Measurements from ENCODE around the gene BIN1.
A peak's percentile ranks its signal among the peaks of the same experiment; 100 is the strongest.

The BIN1 gene

GRCh38 chr2:127052057-127052770, 54.7 kb downstream of the BIN1 start:
- Mint-ChIP-seq H3K36me3 (ENCODE audit: low read depth) (peaks cover 6% of the 10 kb centered on the region), H3K4me1 (peaks cover 15% of the 10 kb centered on the region), H3K27me3 (ENCODE audit: low read depth) (no peaks in the 10 kb centered on the region), H3K4me3 (no peak overlapping the region), H3K27ac (peak overlapping the region in 2 of 3 experiments; percentile 33 to 66), H3K9me3 (no peaks in the 10 kb centered on the region)
- TF ChIP-seq CTCF (IDR thresholded peaks at IDR 0.05; ENCODE audit: unreplicated experiment in 3 of 3): no peak

- Mint-ChIP-seq H3K4me1 (peaks cover 18% of the 10 kb centered on the region), H3K27me3 (ENCODE audit: low read depth) (no peaks in the 10 kb centered on the region), H3K27ac (no peak overlapping the region), H3K4me3 (no peak overlapping the region), H3K36me3 (ENCODE audit: low read depth) (peaks cover 7% of the 10 kb centered on the region), H3K9me3 (no peaks in the 10 kb centered on the region)
- TF ChIP-seq CTCF (IDR thresholded peaks at IDR 0.05; ENCODE audit: unreplicated experiment in 3 of 3): no peak
Observed at GRCh38 chr2:127051116-127052056, 55.6 kb downstream of the BIN1 start.

- Mint-ChIP-seq H3K9me3 (no peaks in the 10 kb centered on the region), H3K27ac (peak overlapping the region in 1 of 3 experiments; percentile 51), H3K4me3 (no peak overlapping the region), H3K4me1 (peaks cover 24% of the 10 kb centered on the region), H3K36me3 (ENCODE audit: low read depth) (peaks cover 7% of the 10 kb centered on the region), H3K27me3 (ENCODE audit: low read depth) (no peaks in the 10 kb centered on the region)
- no peak for TF ChIP-seq CTCF (IDR thresholded peaks at IDR 0.05; ENCODE audit: unreplicated experiment in 3 of 3)
Observed at GRCh38 chr2:127050803-127051115, 56.2 kb downstream of the BIN1 start.

- Mint-ChIP-seq H3K4me1 (peaks cover 26% of the 10 kb centered on the region), H3K9me3 (no peaks in the 10 kb centered on the region), H3K36me3 (ENCODE audit: low read depth) (peaks cover 7% of the 10 kb centered on the region), H3K27me3 (ENCODE audit: low read depth) (no peaks in the 10 kb centered on the region), H3K27ac (peak overlapping the region; percentile 51 to 78 (median 62)), H3K4me3 (no peak overlapping the region)
- peak; percentile 96 to 97 (median 96) for TF ChIP-seq CTCF (IDR thresholded peaks at IDR 0.05; ENCODE audit: unreplicated experiment in 3 of 3)
Observed at GRCh38 chr2:127049927-127050802, 56.8 kb downstream of the BIN1 start.

- peaks cover 7% of the 10 kb centered on the region for H3K36me3 Mint-ChIP-seq (ENCODE audit: low read depth)
- peak overlapping the region in 2 of 3 experiments; percentile 31 to 51 for H3K27ac Mint-ChIP-seq
- no peak overlapping the region for H3K4me3 Mint-ChIP-seq
- H3K4me1 Mint-ChIP-seq: peaks cover 26% of the 10 kb centered on the region
- H3K27me3 Mint-ChIP-seq (ENCODE audit: low read depth): no peaks in the 10 kb centered on the region
- no peaks in the 10 kb centered on the region for H3K9me3 Mint-ChIP-seq
- TF ChIP-seq CTCF (IDR thresholded peaks at IDR 0.05; ENCODE audit: unreplicated experiment in 3 of 3): no peak
Observed at GRCh38 chr2:127048969-127049897, 57.7 kb downstream of the BIN1 start.

All from nephron (organoid).